HG02938 (cell line): ENCODE measurements around the gene ITPKB.

Source experiments
- ATAC-seq: cut with Tn5 transposase; IDR thresholded peaks from one replicate; pipeline ENCODE4 v1.9.1; 2021; ENCODE audit warnings: mild to moderate bottlenecking, moderate library complexity; ENCODE audit not compliant: unreplicated experiment

ITPKB gene

DNA sequence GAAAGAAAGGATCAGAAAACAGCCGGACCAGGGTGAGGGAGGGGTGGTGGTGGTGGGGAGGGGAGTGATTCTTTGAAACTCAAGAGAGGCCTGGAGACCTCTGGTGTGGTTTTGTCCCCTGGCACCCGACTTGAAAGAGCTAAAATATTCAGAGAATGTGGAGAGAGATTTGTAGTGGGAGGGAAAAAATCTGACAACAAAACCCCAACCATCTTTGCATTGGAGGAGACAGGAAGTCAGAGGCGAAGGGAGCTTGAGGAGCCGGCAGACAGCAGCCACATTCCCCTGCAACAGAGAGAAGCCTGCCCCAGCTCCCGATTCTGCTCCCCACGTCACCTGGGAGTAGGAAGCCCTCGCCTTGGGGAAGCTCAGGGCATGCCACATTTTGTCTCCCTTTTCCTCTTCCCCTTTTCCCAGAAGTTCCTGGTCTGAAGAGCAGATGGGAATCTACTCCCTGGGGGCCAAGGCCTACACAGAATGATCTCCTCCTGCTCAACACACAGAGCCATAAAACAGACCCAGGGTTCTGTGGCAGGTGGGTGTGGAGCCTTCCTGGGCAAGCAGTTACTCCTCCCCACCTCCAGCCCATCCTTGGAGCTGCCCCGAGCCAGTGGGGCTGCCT lies 84.9 kb downstream of the ITPKB start:
- no peak for ATAC-seq

DNA sequence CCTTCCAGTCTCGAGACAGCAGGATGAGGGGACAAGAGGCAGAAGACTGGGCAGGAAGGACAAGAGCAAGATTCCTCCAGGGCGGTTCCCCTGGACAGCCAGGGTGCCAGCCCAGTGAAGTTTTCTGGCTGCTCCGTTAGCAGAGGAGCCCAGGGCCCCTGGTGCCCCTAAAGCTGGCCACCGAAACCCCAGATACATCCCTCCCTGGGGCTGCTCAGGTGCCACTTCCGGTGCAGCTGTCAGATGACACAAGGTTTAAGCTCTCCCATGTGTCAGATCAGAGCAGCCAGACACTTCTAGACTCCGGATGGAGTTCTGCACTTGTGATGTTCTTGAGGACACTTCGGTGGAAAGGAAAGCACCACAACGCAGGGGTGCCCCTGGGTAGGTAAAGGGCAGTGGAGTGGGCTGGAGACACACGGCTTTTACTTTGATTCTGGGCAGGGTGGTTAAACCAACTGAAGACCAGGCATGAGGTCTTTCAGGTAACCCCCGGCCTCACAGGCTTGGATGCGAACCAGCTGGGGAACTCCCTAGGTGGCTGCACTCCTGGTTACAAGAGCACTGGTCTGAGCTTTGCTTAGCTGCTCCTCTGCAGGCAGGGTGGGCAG lies 85.7 kb downstream of the ITPKB start:
- ATAC-seq = peak; percentile 72

- no peak for ATAC-seq
These were observed 86.5 kb downstream of the ITPKB start for GRCh38 chr1:226652613-226653012.

DNA sequence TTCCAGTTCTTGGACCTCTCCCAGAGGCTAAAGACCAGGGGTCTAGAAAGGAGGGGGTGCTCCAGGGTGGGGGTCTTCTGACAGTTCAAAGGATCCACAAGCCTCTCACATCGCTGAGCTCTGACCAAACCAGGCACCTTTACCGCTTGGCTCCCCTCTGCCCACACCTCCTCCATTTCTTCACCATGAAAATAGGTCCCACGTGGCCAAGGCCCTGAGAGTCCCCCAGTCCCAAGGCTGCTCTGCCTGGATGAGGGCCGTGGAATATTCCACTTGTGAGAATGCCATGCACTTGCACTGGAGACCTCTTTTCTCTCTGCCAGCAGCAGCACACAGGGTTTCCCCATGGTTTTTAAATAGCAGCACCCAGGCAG lies 87.4 kb downstream of the ITPKB start:
- ATAC-seq = no peak

- no peak for ATAC-seq
These were observed 87.9 kb downstream of the ITPKB start for GRCh38 chr1:226651041-226651731.

DNA sequence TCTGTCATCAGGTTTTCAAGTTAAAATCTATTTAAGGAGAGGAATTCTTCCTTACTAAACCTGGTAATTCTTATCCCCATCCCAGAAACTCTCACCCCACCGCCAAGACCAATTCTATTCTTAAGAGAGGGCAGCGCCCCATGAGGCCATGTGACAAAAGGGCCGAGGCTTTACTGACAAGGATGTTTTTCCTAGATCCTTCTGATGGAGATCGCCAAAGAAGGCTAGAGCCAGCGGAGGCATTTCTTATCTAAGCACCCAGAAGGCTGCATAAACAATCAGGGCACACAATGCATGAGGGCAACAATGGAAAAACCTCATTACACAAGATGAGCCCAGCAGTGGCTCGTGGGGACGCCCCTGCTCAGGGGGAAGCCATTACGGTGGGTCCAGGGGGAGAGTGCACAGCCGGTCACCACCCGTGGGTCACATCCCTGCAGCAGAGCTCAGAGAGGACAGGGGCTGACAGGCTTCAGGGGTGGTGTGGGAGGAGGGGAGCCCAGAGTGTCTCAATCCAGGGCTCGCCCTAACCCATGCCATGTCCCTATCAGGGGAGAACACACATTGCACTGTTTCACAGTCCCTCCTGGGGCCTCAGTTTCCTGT lies 88.7 kb downstream of the ITPKB start:
- ATAC-seq = no peak

DNA sequence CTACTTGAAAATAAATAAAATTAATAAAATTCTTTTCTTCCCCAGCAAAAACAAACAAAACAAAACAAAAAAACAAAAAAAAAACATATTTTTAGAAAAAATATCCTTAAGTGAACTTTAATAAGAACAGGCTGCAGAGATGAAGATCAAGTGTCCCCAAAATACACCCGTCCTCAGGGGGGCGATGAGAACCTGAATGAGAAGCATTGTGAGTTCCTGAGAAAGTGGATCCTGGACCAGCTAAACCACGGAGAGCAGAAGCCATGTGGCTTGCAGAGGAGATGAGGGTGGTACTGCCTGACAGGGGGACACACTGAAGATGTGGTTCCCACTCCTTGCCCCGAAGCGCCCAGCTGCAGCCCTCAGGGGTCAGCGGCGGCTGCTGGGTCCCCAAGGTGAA lies 89.3 kb downstream of the ITPKB start:
- no peak for ATAC-seq

- ATAC-seq = no peak
These were observed 89.8 kb downstream of the ITPKB start for GRCh38 chr1:226649244-226649643.

DNA sequence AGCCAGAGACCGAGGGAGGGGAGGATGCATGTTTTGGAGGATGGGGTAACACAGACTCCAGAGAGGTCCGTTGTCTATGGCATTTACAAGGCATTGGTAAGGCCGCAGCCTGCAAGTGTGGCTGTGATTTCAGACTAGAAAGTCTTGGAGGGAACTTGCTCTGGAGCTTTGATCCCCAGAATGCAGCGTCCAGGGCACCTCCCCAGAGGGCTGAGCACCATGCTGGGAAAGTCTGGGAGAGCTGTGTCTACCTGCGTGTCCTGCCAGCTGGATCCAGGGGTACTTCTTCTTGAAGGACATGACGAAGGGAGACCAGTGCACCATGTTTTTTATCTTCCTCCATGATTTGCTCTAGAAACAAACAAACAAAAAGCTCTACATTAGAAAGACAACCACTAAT lies 90.7 kb downstream of the ITPKB start:
- no peak for ATAC-seq

DNA sequence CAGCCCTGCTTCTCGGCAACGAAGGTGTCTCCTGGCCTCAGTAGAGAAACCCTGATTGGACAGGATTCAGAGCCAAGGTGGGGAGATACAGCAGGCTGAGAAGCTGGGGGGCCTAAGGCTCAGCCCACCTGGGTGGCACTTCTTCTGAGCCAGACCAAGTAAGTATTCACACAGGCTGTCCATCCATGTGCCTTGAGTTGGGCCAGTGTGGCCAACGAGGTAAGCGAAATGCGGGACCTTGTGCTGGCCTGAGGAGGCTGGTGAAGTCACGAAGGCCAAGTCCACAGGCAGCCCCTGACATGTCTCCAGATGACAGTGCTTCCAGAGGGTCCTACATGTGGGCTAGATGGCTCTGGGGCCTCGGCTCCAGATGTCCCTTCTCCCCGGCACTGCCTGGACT lies 91.4 kb downstream of the ITPKB start:
- no peak for ATAC-seq

GRCh38 chr1:226646870-226647449 lies 92.1 kb downstream of the ITPKB start:
- no peak for ATAC-seq

DNA sequence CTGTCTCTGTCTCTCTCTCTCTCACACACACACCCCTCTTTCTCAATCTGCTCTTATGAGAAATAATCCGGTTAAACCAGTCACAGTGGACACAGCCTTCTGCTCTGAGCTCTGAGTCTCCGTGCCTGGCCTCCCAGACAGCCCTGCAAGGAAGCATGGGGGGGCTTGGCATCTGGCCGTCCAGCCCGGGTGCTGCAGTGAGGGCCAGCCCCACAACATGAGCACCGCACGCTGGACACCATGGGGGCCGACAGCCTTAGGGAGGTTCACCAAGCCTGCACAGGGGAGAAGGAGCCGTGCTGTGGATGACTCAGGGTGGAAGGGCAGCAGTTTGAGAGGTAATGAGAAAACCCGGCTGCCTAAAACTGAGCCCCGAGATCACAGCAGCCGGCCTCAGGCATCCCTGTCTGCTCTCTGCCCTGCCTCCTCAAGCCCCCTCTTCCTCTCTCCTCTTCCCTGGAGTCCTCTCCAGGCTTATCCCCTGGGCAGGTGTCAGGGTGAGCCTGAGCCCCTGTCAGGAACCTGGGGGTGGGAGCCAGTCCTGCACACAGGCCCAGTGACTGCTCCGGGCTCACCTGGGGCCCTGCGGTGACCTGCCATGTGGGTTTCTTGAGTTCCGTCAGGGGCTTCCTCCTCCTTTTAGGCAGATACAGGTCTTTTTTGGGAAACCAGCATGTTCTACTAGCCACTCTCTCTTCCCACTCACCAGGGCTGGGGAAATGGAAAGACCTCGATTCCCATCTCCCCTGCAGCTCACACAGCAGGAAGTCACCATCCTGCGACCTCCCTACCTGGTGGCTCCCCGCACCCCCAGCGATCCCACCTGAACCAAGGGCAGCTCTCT lies 92.8 kb downstream of the ITPKB start:
- no peak for ATAC-seq

GRCh38 chr1:226645279-226645976 lies 93.7 kb downstream of the ITPKB start:
- ATAC-seq = no peak

- ATAC-seq = no peak
These were observed 94.4 kb downstream of the ITPKB start for GRCh38 chr1:226644541-226645176.

DNA sequence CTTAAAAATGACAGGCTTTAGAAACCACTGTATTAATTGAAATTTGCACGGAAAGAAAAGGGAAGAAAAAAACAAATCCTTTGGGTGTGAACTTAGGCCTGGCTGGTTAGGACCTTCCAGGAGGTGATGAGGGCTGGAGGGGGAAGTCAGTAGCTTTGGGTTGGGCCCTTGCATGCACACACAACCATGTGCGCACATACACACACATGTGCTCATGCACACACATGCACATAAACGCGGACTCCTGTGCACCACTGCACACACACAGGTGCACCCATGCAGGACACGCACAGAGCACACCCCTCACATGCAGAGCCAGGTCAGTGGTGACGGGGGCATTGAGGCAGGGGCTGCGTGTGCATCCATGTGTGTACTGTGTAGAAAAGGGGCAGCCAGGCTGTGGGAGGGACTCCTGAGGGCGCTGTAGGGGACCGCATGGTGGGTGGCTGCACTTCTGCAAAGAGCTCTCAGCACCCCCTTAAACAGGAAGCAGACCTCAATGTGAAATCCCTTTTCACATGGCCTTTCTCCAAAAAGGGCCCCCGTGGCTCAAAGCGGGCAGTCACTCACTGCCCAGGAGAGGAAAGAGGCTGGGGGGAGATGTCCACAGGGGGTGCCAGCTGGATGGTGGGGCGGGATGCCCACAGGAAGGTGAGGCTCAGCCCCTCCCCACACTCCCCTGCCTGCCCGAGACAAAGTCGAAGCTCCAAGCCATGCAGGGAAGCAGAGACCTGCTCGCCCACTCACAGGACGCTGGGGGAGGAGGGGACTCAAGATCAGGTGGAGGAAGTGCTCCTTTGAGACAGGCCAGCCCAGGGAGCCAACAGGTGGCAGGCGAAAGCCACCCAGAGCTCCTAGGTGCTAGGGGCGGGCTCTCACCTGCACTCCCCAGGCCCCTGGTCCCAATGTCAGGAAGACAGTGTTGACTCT lies 95.2 kb downstream of the ITPKB start:
- ATAC-seq = peak; percentile 38

GRCh38 chr1:226643177-226643576 lies 95.9 kb downstream of the ITPKB start:
- peak; percentile 57 for ATAC-seq

DNA sequence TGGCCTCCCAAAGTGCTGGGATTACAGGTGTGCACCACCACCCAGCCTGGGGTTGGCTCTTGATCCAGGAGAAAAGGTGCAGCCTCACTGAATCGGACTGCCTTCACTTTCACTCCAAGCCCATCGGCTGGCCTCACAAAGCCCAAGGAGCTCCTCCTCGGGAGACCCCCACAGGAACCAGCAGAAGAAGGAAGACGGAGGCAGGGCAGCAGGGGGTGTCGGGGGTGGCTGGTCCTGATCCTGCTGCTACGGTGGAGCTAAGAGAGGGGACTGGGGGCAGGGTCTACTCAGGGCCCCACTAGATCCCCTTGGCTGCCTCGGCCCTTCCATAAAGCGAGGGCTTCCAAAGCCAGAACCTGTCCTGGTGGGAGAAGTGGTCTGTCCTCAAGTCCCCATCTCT lies 96.7 kb downstream of the ITPKB start:
- no peak for ATAC-seq

DNA sequence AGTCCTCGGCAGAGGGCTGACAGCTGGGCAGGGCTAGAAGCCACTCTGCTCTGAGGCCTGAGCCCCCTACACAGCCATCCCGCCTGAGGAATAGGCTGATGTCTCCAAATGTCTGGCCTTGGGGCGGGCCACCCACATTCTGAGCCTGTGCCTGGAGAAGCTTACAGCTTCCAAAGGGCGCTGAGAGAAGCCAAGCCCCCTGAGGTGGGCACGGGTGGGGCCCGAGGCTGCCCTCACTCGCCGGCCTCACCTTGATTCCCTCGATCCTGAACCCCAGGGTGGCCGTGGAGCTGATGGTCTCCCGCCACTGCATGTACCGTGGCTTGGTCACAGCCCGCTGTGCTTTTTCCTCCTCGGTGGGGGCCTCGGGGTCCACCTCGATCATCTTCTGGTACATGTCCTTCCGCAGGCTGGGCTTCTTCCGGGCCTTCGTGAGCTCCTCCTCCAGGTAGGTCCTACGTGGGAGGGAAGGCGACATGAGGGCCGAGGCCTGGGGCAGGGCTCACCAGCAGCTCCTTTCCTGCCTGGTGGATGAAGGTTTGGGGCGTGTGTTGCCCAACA lies 97.3 kb downstream of the ITPKB start:
- ATAC-seq = no peak
